B cell (primary cell): ENCODE data around the gene GSG1L. TPM values are rescaled to one million over a fixed set of nuclear protein-coding genes. Genes with fewer than 3 reads are reported as not detected.
A peak's percentile ranks its signal among the peaks of the same experiment; 100 is the strongest.

Experiments used
- ATAC-seq: fragments of 200-7000 bp; cut with Tn5 transposase; one replicate; pipeline ENCODE4 v1.10.0; 2021; ENCODE audit warnings: low read depth, mild to moderate bottlenecking, moderate number of reproducible peaks, moderate library complexity
- CTCF ChIA-PET: fragments of 350-600 bp; sonication (Branson Sonifier 250); formaldehyde crosslinking; loops from one replicate; lab custom pipeline; 2021; ENCODE audit warnings: antibody characterized with exemption, inconsistent platforms; lab: Charles Lee
- POLR2A ChIA-PET: fragments of 350-600 bp; sonication (Branson Sonifier 250); formaldehyde crosslinking; loops from one replicate; lab custom pipeline; 2021; ENCODE audit warnings: antibody characterized with exemption; lab: Charles Lee
- DNase-seq: peaks from one replicate; pipeline ENCODE4 v3.0.0; 2013
- H2AFZ ChIP-seq: 2 replicates; pipeline ENCODE4 v1.6.1; 2012; ENCODE audit warnings: mild to moderate bottlenecking, low read depth, low read length; ENCODE audit not compliant: insufficient read depth, poor library complexity, severe bottlenecking
- H3K27ac ChIP-seq, 2 donors: 1 replicate in 1 of 2; 2 replicates in 1 of 2; pipeline ENCODE4 v1.5.1; 2012 to 2013; ENCODE audit warnings: low read length in 2 of 2, mild to moderate bottlenecking in 2 of 2, moderate library complexity in 1 of 2
- H3K27me3 ChIP-seq, 4 experiments: fragments of 200-600 bp in 1 of 4; sonication (generic) in 1 of 4; replicated peaks in 1 of 4; 1 replicate in 2 of 4; 2 replicates in 2 of 4; pipeline versions ENCODE4 v1.6.1 to v1.7.0; 2013 to 2016; ENCODE audit warnings: low read length in 3 of 4, mild to moderate bottlenecking in 2 of 4, mixed read lengths in 1 of 4, moderate library complexity in 1 of 4; ENCODE audit not compliant: insufficient read depth in 4 of 4, control insufficient read depth in 3 of 4; ENCODE audit errors: control extremely low read depth in 1 of 4
- H3K36me3 ChIP-seq, 2 experiments: replicated peaks in 1 of 2; 1 replicate in 1 of 2; 2 replicates in 1 of 2; pipeline versions ENCODE4 v1.6.1 to v1.7.1; 2013; ENCODE audit warnings: low read length in 1 of 2; ENCODE audit not compliant: insufficient read depth in 2 of 2, control insufficient read depth in 1 of 2; ENCODE audit errors: control extremely low read depth in 1 of 2, extremely low read depth in 1 of 2
- H3K4me1 ChIP-seq, 2 donors: fragments of 200-600 bp in 1 of 2; sonication (generic) in 1 of 2; 1 replicate in 1 of 2; 2 replicates in 1 of 2; pipeline versions ENCODE4 v1.5.1 to v1.6.1; 2013 to 2017; ENCODE audit warnings: low read length in 2 of 2; ENCODE audit not compliant: control insufficient read depth in 2 of 2, insufficient read depth in 2 of 2
- H3K4me2 ChIP-seq: replicated peaks from 2 replicates; pipeline ENCODE3; 2012; ENCODE audit warnings: mild to moderate bottlenecking, low read depth, low read length; ENCODE audit not compliant: poor library complexity, severe bottlenecking
- H3K4me3 ChIP-seq, 5 experiments: fragments of 200-600 bp in 1 of 5; sonication (generic) in 1 of 5; 1 replicate in 3 of 5; 2 replicates in 2 of 5; pipeline versions ENCODE4 v1.5.1 to v1.7.0; 2011 to 2016; ENCODE audit warnings: low read length in 4 of 5, mild to moderate bottlenecking in 4 of 5, low read depth in 2 of 5, control low read depth in 1 of 5, moderate library complexity in 1 of 5; ENCODE audit not compliant: insufficient read depth in 1 of 5; ENCODE audit errors: control extremely low read depth in 1 of 5, extremely low read depth in 1 of 5
- H3K79me2 ChIP-seq: fragments of 200-600 bp; sonication (generic); one replicate; pipeline ENCODE4 v1.6.0; 2016; ENCODE audit warnings: low read length; ENCODE audit not compliant: control insufficient read depth, insufficient read depth
- H3K9ac ChIP-seq: fragments of 200-600 bp; sonication (generic); 2 replicates; pipeline ENCODE4 v1.6.1; 2017; ENCODE audit warnings: mild to moderate bottlenecking, low read length, moderate library complexity
- H3K9me3 ChIP-seq, 3 donors: one replicate each; pipeline versions ENCODE4 v1.6.1 to v1.7.1; 2013; ENCODE audit warnings: low read length in 2 of 3; ENCODE audit not compliant: control insufficient read depth in 2 of 3, insufficient read depth in 1 of 3; ENCODE audit errors: control extremely low read depth in 1 of 3
- H4K20me1 ChIP-seq: 2 replicates; pipeline ENCODE4 v1.6.0; 2012; ENCODE audit warnings: mild to moderate bottlenecking, low read length; ENCODE audit not compliant: insufficient read depth, control insufficient read depth, poor library complexity, severe bottlenecking
- H3K27ac Mint-ChIP-seq: one replicate; pipeline ENCODE4 v1.8.0; 2021; ENCODE audit warnings: mixed read lengths
- H3K27me3 Mint-ChIP-seq: one replicate; pipeline ENCODE4 v1.8.0; 2021; ENCODE audit warnings: mixed read lengths
- H3K4me1 Mint-ChIP-seq: one replicate; pipeline ENCODE4 v1.8.0; 2021; ENCODE audit warnings: mixed read lengths
- H3K4me3 Mint-ChIP-seq: one replicate; pipeline ENCODE4 v1.8.0; 2021; ENCODE audit warnings: mixed read lengths
- H3K9me3 Mint-ChIP-seq: one replicate; pipeline ENCODE4 v1.8.0; 2022; ENCODE audit warnings: mixed read lengths; ENCODE audit not compliant: insufficient read depth
- CTCF ChIP-seq: fragments of 200-600 bp; IDR thresholded peaks from one replicate; pipeline ENCODE4 v1.8.0; 2022; ENCODE audit warnings: antibody characterized with exemption, mild to moderate bottlenecking
- EZH2 ChIP-seq: IDR thresholded peaks from 2 replicates; pipeline ENCODE4 v1.6.1; 2012; ENCODE audit warnings: borderline replicate concordance, low read depth, mild to moderate bottlenecking, moderate library complexity, low read length; ENCODE audit not compliant: insufficient read depth, poor library complexity, severe bottlenecking
- WGBS: methylation state at CpG from one replicate; pipeline ENCODE4 v1.1.5; 2013; ENCODE audit warnings: missing lambda C conversion rate; ENCODE audit not compliant: insufficient coverage; 5-methylcytosine and 5-hydroxymethylcytosine counted together
- intact Hi-C: fragments of 100-400 bp; cut with micrococcal nuclease; formaldehyde crosslinking; loops from one replicate; pipeline ENCODE4 v1.10.0; 2022
- polyA plus RNA-seq: library from polyadenylated mRNA; depleted of rRNA; stranded (reverse); fragments of >200 nt; gene quantifications from 2 replicates; pipeline ENCODE4 v1.2.3, GENCODE V29; 2012
- total RNA-seq, 2 donors: library from RNA; stranded (reverse); fragments of 120-200 nt in 1 of 2; gene quantifications; 1 replicate in 1 of 2; 2 replicates in 1 of 2; pipeline versions ENCODE4 v1.2.3 to v1.2.4, GENCODE V29; 2013 to 2022

Gene GSG1L
- total and polyA plus RNA-seq, 2 donors (not counting 1 experiment from before 2014, with no cell fraction given) = 0.01 TPM; not detected in 1

GRCh38 chr16:27972500-27972899 lies 91.0 kb downstream of the GSG1L start:
- H4K20me1 ChIP-seq = no peaks in the 10 kb centered on the region
- H2AFZ ChIP-seq = peak overlapping the region; percentile 44
- no peak overlapping the region for H3K27ac ChIP-seq
- 0% methylated on average over 4 of the region's 4 CpGs for WGBS
- peaks cover 0 to 5% (median 0%) of the 10 kb centered on the region in 4 experiments for H3K27me3 ChIP-seq
- no peaks in the 10 kb centered on the region for H3K36me3 ChIP-seq
- CTCF ChIA-PET = interaction anchor here (0.5 to 3.5 kb wide), 7 partner anchors 9 to 340 kb away, joined by 3 to 49 read pairs (median 6); no protein-coding TSS in a partner anchor
- peaks cover 3% of the 10 kb centered on the region for H3K9me3 Mint-ChIP-seq
- POLR2A ChIA-PET = no interaction called here
- H3K4me1 ChIP-seq = peaks cover 0 to 4% of the 10 kb centered on the region in 2 donors
- H3K79me2 ChIP-seq = no peaks in the 10 kb centered on the region
- no peak overlapping the region for H3K4me2 ChIP-seq
- H3K4me1 Mint-ChIP-seq = peaks cover 3% of the 10 kb centered on the region
- TF ChIP-seq CTCF = peak; percentile 39
- no peak for TF ChIP-seq EZH2
- DNase-seq (peak; percentile 47), ATAC-seq (peak; percentile 41)
- peaks cover 23% of the 10 kb centered on the region for H3K27me3 Mint-ChIP-seq
- H3K4me3 ChIP-seq = no peak overlapping the region
- intact Hi-C loops = no loop called here
- H3K9ac ChIP-seq = no peak overlapping the region
- no peak overlapping the region for H3K4me3 Mint-ChIP-seq
- peaks cover 0 to 3% (median 2%) of the 10 kb centered on the region in 3 donors for H3K9me3 ChIP-seq
- H3K27ac Mint-ChIP-seq = no peak overlapping the region

- Histone ChIP-seq H3K9ac (no peak overlapping the region), H3K79me2 (no peaks in the 10 kb centered on the region), H3K27ac (no peak overlapping the region), H3K36me3 (no peaks in the 10 kb centered on the region), H3K27me3 (peaks cover 0 to 5% (median 0%) of the 10 kb centered on the region in 4 experiments), H2AFZ (no peak overlapping the region), H3K4me1 (peaks cover 0 to 4% of the 10 kb centered on the region in 2 donors), H3K4me2 (no peak overlapping the region), H3K4me3 (no peak overlapping the region), H3K9me3 (peaks cover 2 to 4% (median 3%) of the 10 kb centered on the region in 3 donors), H4K20me1 (no peaks in the 10 kb centered on the region)
- ATAC-seq (no peak), DNase-seq (no peak)
- peaks cover 3% of the 10 kb centered on the region for H3K4me1 Mint-ChIP-seq
- no CpG with 5 or more reads among the region's 4 CpGs for WGBS
- H3K27ac Mint-ChIP-seq = no peak overlapping the region
- intact Hi-C loops = no loop called here
- peaks cover 3% of the 10 kb centered on the region for H3K9me3 Mint-ChIP-seq
- CTCF ChIA-PET = interaction anchor here (0.6 kb wide), 1 partner anchor 265 kb away, joined by 4 read pairs; no protein-coding TSS in a partner anchor
- H3K27me3 Mint-ChIP-seq = peaks cover 19% of the 10 kb centered on the region
- POLR2A ChIA-PET = no interaction called here
- TF ChIP-seq EZH2 (no peak), CTCF (no peak)
- H3K4me3 Mint-ChIP-seq = no peak overlapping the region
These were observed 93.9 kb downstream of the GSG1L start for GRCh38 chr16:27969574-27969973.
